Adrenal gland (tissue), 5 donors: ENCODE results near the gene MADD.

Experiments used
- POLR2A ChIP-seq, 2 donors: fragments of 450-650 bp; IDR thresholded peaks; one replicate each; pipeline ENCODE4 v1.6.1; 2017; ENCODE audit warnings: antibody characterized with exemption in 2 of 2, mild to moderate bottlenecking in 2 of 2, moderate library complexity in 1 of 2
- TF ChIP-seq, protein P1 (sequence below), 6 experiments: fragments of 450-650 bp in 4 of 6; fragments of 200-600 bp in 2 of 6; sonication (generic) in 1 of 6; IDR thresholded peaks; 1 replicate in 5 of 6; 2 replicates in 1 of 6; pipeline versions ENCODE4 v1.5.1 to v1.8.0; 2016 to 2021; ENCODE audit warnings: antibody characterized with exemption in 6 of 6, mild to moderate bottlenecking in 2 of 6, moderate library complexity in 1 of 6
- donor health status: DM: no; HTN: no; CAD: no.

GRCh38 chr11:47280860-47281259 is 10.9 kb downstream of the MADD start:
- TF ChIP-seq, protein P1, sequence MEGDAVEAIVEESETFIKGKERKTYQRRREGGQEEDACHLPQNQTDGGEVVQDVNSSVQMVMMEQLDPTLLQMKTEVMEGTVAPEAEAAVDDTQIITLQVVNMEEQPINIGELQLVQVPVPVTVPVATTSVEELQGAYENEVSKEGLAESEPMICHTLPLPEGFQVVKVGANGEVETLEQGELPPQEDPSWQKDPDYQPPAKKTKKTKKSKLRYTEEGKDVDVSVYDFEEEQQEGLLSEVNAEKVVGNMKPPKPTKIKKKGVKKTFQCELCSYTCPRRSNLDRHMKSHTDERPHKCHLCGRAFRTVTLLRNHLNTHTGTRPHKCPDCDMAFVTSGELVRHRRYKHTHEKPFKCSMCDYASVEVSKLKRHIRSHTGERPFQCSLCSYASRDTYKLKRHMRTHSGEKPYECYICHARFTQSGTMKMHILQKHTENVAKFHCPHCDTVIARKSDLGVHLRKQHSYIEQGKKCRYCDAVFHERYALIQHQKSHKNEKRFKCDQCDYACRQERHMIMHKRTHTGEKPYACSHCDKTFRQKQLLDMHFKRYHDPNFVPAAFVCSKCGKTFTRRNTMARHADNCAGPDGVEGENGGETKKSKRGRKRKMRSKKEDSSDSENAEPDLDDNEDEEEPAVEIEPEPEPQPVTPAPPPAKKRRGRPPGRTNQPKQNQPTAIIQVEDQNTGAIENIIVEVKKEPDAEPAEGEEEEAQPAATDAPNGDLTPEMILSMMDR (IDR thresholded peaks at IDR 0.05), result no peak
- TF ChIP-seq POLR2A (IDR thresholded peaks at IDR 0.05), result no peak
